HCT116 (cell line): ENCODE results near the gene VMO1. TPM values are rescaled to one million over a fixed set of nuclear protein-coding genes. Genes with fewer than 3 reads are reported as not detected.

Source experiments
- ATAC-seq: fragments of 200-7000 bp; cut with Tn5 transposase; 2 replicates; pipeline ENCODE4 v1.9.1; 2020; ENCODE audit warnings: mild to moderate bottlenecking, moderate library complexity
- BruUV-seq: library from RNA; stranded (reverse); fragments of 400-500 nt; replicated peaks from 2 replicates; lab custom pipeline; 2021; lab: Mats Ljungman, UMichigan
- CTCF ChIA-PET: fragments of 300-600 bp; sonication (Branson Sonifier 250); formaldehyde crosslinking; loops from one replicate; lab custom pipeline; 2021; ENCODE audit warnings: antibody characterized with exemption; lab: Charles Lee
- POLR2A ChIA-PET: fragments of 300-600, 350-600 bp; sonication (Branson Sonifier 250); formaldehyde crosslinking; loops from one replicate; lab custom pipeline; 2021; ENCODE audit warnings: antibody characterized with exemption; lab: Charles Lee
- RAD21 ChIA-PET, 2 experiments: fragments of 300-600 bp; sonication (Branson Sonifier 250); formaldehyde crosslinking; loops; one replicate each; lab custom pipeline; 2023; ENCODE audit warnings: low total read pairs in 2 of 2; ENCODE audit not compliant: uncharacterized antibody in 2 of 2, unreplicated experiment in 2 of 2, low non-redundant PET in 1 of 2; lab: Charles Lee
- DNase-seq: peaks from one replicate; pipeline ENCODE4 v3.0.0-alpha.2; 2010; ENCODE audit warnings: low read depth, low spot score
- H2AFZ ChIP-seq: fragments of 200-600 bp; shearing (Covaris generic), sonication (generic); 2 replicates; pipeline ENCODE4 v1.6.1; 2017; ENCODE audit warnings: low read depth, mixed run types, mixed read lengths, antibody characterized with exemption, low read length; ENCODE audit not compliant: poor library complexity, severe bottlenecking
- H3K27ac ChIP-seq: 2 replicates; pipeline ENCODE4 v1.5.1; 2012; ENCODE audit warnings: low read depth, low read length
- H3K27me3 ChIP-seq: fragments of 200-600 bp; sonication (generic); 2 replicates; pipeline ENCODE4 v1.6.1; 2016; ENCODE audit warnings: mixed run types, low read length, mixed read lengths; ENCODE audit not compliant: insufficient read depth
- H3K36me3 ChIP-seq, 2 experiments: fragments of 200-500 bp in 1 of 2; fragments of 200-600 bp in 1 of 2; sonication (Bioruptor generic) in 1 of 2; sonication (generic) in 1 of 2; 2 replicates each; pipeline versions ENCODE4 v1.5.1 to v1.6.1; 2014 to 2016; ENCODE audit warnings: low read length in 2 of 2, inconsistent platforms in 1 of 2, mixed read lengths in 1 of 2, mixed run types in 1 of 2; ENCODE audit not compliant: insufficient read depth in 2 of 2, control insufficient read depth in 1 of 2
- H3K4me1 ChIP-seq, 2 experiments: fragments of 200-600 bp in 1 of 2; sonication (generic) in 1 of 2; 2 replicates each; pipeline versions ENCODE4 v1.5.1 to v1.6.1; 2012 to 2017; ENCODE audit warnings: low read length in 2 of 2, inconsistent platforms in 1 of 2, mild to moderate bottlenecking in 1 of 2, mixed read lengths in 1 of 2, mixed run types in 1 of 2, moderate library complexity in 1 of 2; ENCODE audit not compliant: insufficient read depth in 2 of 2, control insufficient read depth in 1 of 2
- H3K4me2 ChIP-seq: fragments of 200-600 bp; sonication (generic); 2 replicates; pipeline ENCODE4 v1.6.1; 2017; ENCODE audit warnings: mixed run types, low read length, mixed read lengths
- H3K4me3 ChIP-seq, 2 experiments: fragments of 200-600 bp in 1 of 2; sonication (generic) in 1 of 2; replicated peaks in 1 of 2; 2 replicates each; pipeline ENCODE4 v1.5.1; 2011 to 2016; ENCODE audit warnings: low read length in 2 of 2, control low read depth in 1 of 2, low read depth in 1 of 2, mild to moderate bottlenecking in 1 of 2, mixed read lengths in 1 of 2, mixed run types in 1 of 2
- H3K79me2 ChIP-seq: fragments of 200-600 bp; sonication (generic); 2 replicates; pipeline ENCODE4 v1.6.1; 2017; ENCODE audit warnings: mild to moderate bottlenecking, mixed run types, low read length, moderate library complexity, mixed read lengths; ENCODE audit not compliant: insufficient read depth
- H3K9ac ChIP-seq: fragments of 200-600 bp; sonication (generic); 2 replicates; pipeline ENCODE4 v1.6.1; 2016; ENCODE audit warnings: low read length, mixed read lengths
- H3K9me2 ChIP-seq: fragments of 200-600 bp; sonication (generic), shearing (Covaris generic); 2 replicates; pipeline ENCODE4 v1.6.1; 2017; ENCODE audit warnings: mixed run types, mild to moderate bottlenecking, moderate library complexity; ENCODE audit not compliant: insufficient read depth
- H3K9me3 ChIP-seq, 2 experiments: fragments of 200-500 bp in 1 of 2; fragments of 200-600 bp in 1 of 2; sonication (Bioruptor generic) in 1 of 2; sonication (generic) in 1 of 2; 2 replicates each; pipeline ENCODE4 v1.6.1; 2014 to 2017; ENCODE audit warnings: low read length in 2 of 2, mixed read lengths in 2 of 2, inconsistent platforms in 1 of 2, low read depth in 1 of 2, mild to moderate bottlenecking in 1 of 2, mixed run types in 1 of 2, moderate library complexity in 1 of 2; ENCODE audit not compliant: control insufficient read depth in 1 of 2, insufficient read depth in 1 of 2
- H4K20me1 ChIP-seq: fragments of 200-600 bp; sonication (generic), shearing (Covaris generic); 2 replicates; pipeline ENCODE4 v1.6.1; 2017; ENCODE audit warnings: mixed run types, mild to moderate bottlenecking, moderate library complexity; ENCODE audit not compliant: insufficient read depth
- CTCF ChIP-seq, 3 experiments: fragments of 200-600 bp in 1 of 3; sonication (generic) in 1 of 3; IDR thresholded peaks in 2 of 3; conservative IDR thresholded peaks in 1 of 3; 2 replicates each; pipeline ENCODE4 v1.5.1; 2012 to 2017; ENCODE audit warnings: low read depth in 2 of 3, low read length in 2 of 3, antibody characterized with exemption in 1 of 3, borderline replicate concordance in 1 of 3, control low read depth in 1 of 3, mild to moderate bottlenecking in 1 of 3, mixed read lengths in 1 of 3, mixed run types in 1 of 3, moderate library complexity in 1 of 3; ENCODE audit not compliant: insufficient read depth in 1 of 3
- MAX ChIP-seq: IDR thresholded peaks from 2 replicates; pipeline ENCODE4 v1.6.1; 2012
- REST ChIP-seq: IDR thresholded peaks from 2 replicates; pipeline ENCODE4 v1.6.1; 2012; ENCODE audit warnings: low read depth
- intact Hi-C: fragments of 100-400 bp; cut with micrococcal nuclease; formaldehyde crosslinking; loops from 2 replicates; pipeline ENCODE4 v1.10.0; 2022
- total RNA-seq: library from RNA; stranded (reverse); gene quantifications from one replicate; pipeline ENCODE4 v1.2.1, GENCODE V29; 2021; ENCODE audit not compliant: unreplicated experiment

The VMO1 gene
- total RNA-seq, 1 experiment from 2014 or later = 0.76 TPM

- Histone ChIP-seq H3K79me2 (no peaks in the 10 kb centered on the region), H3K9me3 (no peaks in the 10 kb centered on the region), H2AFZ (no peak overlapping the region), H3K9me2 (no peaks in the 10 kb centered on the region), H4K20me1 (no peaks in the 10 kb centered on the region), H3K36me3 (peaks cover 3 to 4% of the 10 kb centered on the region in 2 experiments; a peak in 2 of 4 replicates), H3K4me2 (no peak overlapping the region), H3K4me1 (no peaks in the 10 kb centered on the region), H3K27me3 (no peaks in the 10 kb centered on the region), H3K4me3 (no peak overlapping the region), H3K27ac (no peak overlapping the region), H3K9ac (no peak overlapping the region)
- ATAC-seq (peak; percentile 68), DNase-seq (no peak)
- TF ChIP-seq MAX (no peak), CTCF (IDR thresholded peaks at IDR 0.05 in 2 of 3, conservative IDR thresholded peaks at IDR 0.05 in 1 of 3; ENCODE audit: borderline replicate concordance in 1 of 3, insufficient read depth in 1 of 3, low read depth in 2 of 3, low read length in 2 of 3) (no peak), REST (no peak)
- ChIA-PET RAD21 (no interaction called here), CTCF (no interaction called here), POLR2A (no interaction called here)
- BruUV-seq = no TSS peak
- intact Hi-C loops = no loop called here
These were observed 32.1 kb upstream of the VMO1 start for GRCh38 chr17:4818276-4818675.
